NCI-H748 (cell line): ENCODE results near the gene C4BPB.

Experiments used
- DNase-seq: peaks from one replicate; lab custom pipeline; 2025; ENCODE audit not compliant: unreplicated experiment; lab: John Stamatoyannopoulos, UW

The C4BPB gene

GRCh38 chr1:207130252-207131036 lies 41.8 kb downstream of the C4BPB start:
- no peak for DNase-seq

DNA sequence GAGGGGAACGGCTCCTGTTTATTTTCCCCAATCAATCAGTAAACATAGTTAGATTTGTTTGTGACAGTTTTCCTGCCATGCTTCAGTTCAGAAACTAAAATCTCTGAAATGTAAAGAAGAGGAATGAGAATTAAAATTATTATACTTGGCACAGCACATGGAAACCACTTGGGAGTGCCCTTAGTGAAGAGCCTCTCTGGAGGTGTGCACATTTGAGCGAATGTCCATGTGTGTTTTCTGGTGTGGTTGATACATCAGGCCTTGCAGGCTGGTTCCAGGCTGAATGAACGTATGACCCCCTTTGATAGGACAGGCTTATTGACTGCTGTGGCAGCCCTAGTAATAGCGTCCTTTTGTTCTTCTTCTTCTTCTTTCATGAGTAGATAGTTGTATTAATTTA lies 42.5 kb downstream of the C4BPB start:
- no peak for DNase-seq

GRCh38 chr1:207134581-207134980 lies 45.9 kb downstream of the C4BPB start:
- no peak for DNase-seq

DNA sequence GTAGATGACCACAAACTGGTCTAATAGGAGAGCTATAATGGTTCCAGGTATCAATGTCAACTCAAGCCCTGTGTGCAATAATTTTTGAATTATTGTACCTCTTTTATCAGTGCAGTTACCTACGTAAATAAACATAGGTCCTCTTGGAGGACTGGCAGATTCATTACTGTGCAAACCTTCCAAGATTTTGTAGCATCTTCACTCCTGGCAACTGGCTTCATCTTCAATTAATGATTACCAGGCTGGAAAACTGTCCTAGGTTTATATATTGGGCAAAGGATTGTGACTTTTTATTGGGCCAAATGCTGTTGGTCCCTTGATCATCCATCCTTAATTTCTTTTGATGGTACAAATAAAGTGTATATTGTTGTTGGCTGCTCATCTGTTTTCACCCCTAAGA lies 51.0 kb downstream of the C4BPB start:
- DNase-seq: no peak

DNA sequence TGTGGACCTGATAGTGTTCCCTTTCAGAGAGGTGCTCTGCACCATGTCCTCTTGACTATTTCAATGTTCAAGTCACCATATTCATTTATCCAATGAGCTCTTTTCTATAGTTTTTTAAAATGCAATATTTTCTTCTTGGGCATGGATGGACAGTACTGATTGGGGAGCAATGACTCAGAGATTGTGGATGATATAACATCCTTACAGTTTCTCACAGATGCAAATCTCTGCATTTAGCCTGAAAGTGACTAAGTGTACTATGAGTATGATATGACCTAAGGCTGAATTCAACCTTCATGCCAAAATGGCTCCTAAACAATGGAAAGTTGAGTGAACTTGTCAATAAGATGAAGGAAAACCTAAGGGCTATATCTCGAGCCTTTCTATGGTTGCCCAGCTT lies 51.9 kb downstream of the C4BPB start:
- DNase-seq: no peak

DNA sequence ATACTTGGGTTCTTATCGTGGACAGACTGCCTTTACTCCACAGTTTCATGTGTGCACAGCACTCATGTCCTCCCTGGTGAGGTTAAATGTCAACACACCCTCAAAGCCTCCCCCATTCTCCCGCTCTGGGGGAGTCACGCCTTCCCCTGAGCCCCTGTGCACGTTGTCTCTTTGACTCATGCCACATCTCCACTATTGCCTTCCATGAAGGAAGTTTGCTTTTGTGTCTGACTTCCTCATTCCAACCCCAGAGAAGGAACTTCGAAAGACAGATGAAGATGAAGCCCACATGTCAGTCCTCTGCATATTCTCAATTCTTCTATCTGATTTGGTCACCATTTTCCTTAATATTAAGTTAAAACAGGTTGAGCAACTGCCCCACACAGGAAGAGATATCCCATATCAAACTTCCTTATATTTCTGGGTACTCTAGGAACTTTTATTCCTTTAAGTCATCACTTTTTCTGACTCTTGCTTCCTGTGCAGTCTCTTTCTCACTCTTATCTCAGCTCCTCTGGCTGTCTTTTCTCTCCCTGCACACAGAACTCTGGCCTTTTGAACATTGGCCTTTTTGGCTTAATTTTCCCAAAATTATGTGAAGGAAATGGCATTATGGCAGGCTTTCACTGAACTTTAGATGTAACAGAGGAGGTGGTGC lies 56.9 kb downstream of the C4BPB start:
- DNase-seq: no peak
